Gastroesophageal sphincter (tissue), 4 donors: ENCODE results near the gene MMP14. TPM values are rescaled to one million over a fixed set of nuclear protein-coding genes. Genes with fewer than 3 reads are reported as not detected.
"Not testable (repeated sequence)": the region's sequence is repeated elsewhere in the genome, so short reads cannot be mapped to it uniquely, and the experiment has no call there.

Experiments used
- ATAC-seq: fragments of 150-250 bp; one replicate; pipeline ENCODE4 v1.9.1; 2016; ENCODE audit warnings: mild to moderate bottlenecking, moderate library complexity
- H3K27ac ChIP-seq, 4 donors: fragments of 200-600 bp; sonication (generic) in 3 of 4; 1 replicate in 3 of 4; 2 replicates in 1 of 4; pipeline ENCODE4 v1.5.1; 2016 to 2019
- H3K27me3 ChIP-seq: fragments of 200-600 bp; sonication (generic); one replicate; pipeline ENCODE4 v1.5.1; 2019
- H3K36me3 ChIP-seq, 2 donors: fragments of 200-600 bp; sonication (generic); one replicate each; pipeline ENCODE4 v1.5.1; 2019; ENCODE audit warnings: control low read depth in 1 of 2
- H3K4me1 ChIP-seq, 3 donors: fragments of 200-600 bp; sonication (generic); 1 replicate in 2 of 3; 2 replicates in 1 of 3; pipeline ENCODE4 v1.5.1; 2016 to 2019; ENCODE audit warnings: control low read depth in 2 of 3
- H3K4me3 ChIP-seq, 2 donors: fragments of 200-600 bp; sonication (generic); one replicate each; pipeline ENCODE4 v1.5.1; 2019; ENCODE audit warnings: mild to moderate bottlenecking in 1 of 2, moderate library complexity in 1 of 2
- H3K9me3 ChIP-seq, 3 donors: fragments of 200-600 bp; sonication (generic); one replicate each; pipeline ENCODE4 v1.5.1; 2017 to 2019; ENCODE audit warnings: control low read depth in 2 of 3
- CTCF ChIP-seq, 4 experiments: fragments of 200-600 bp in 2 of 4; fragments of 450-650 bp in 2 of 4; sonication (generic) in 1 of 4; IDR thresholded peaks; one replicate each; pipeline ENCODE4 v1.5.1; 2017 to 2019; ENCODE audit warnings: antibody characterized with exemption in 4 of 4, mild to moderate bottlenecking in 2 of 4, moderate library complexity in 2 of 4
- EP300 ChIP-seq: sonication (generic); formaldehyde crosslinking; IDR thresholded peaks from one replicate; pipeline ENCODE4 v1.6.1; 2017; ENCODE audit warnings: antibody characterized with exemption, mild to moderate bottlenecking
- POLR2A ChIP-seq, 2 donors: fragments of 450-650 bp; IDR thresholded peaks; one replicate each; pipeline ENCODE4 v1.6.1; 2017; ENCODE audit warnings: antibody characterized with exemption in 2 of 2, mild to moderate bottlenecking in 2 of 2, moderate library complexity in 1 of 2
- POLR2AphosphoS5 ChIP-seq: sonication (generic); formaldehyde crosslinking; IDR thresholded peaks from one replicate; pipeline ENCODE4 v1.6.1; 2017; ENCODE audit warnings: antibody characterized with exemption
- WGBS, 2 donors: methylation state at CpG; one replicate each; pipeline ENCODE4 v1.1.5; 2018; ENCODE audit warnings: low coverage in 1 of 2; 5-methylcytosine and 5-hydroxymethylcytosine counted together
- total RNA-seq, 4 donors: library from RNA; depleted of rRNA; stranded (reverse); fragments of >200 nt; gene quantifications; one replicate each; pipeline ENCODE4 v1.1.0, GENCODE V29; 2016

The MMP14 gene
- total RNA-seq, 4 donors from 2014 or later = 114 to 127 (median 123) TPM

GRCh38 chr14:22824711-22825359, 11.6 kb upstream of the MMP14 start:
- Histone ChIP-seq H3K27me3 (no peaks in the 10 kb centered on the region), H3K27ac (peak overlapping the region in 1 of 4 donors; percentile 20), H3K4me3 (no peak overlapping the region), H3K4me1 (peaks cover 0 to 35% (median 15%) of the 10 kb centered on the region in 3 donors), H3K36me3 (no peaks in the 10 kb centered on the region), H3K9me3 (no peaks in the 10 kb centered on the region)
- ATAC-seq = no peak
- TF ChIP-seq POLR2AphosphoS5 (no peak), POLR2A (IDR thresholded peaks at IDR 0.05) (no peak), CTCF (IDR thresholded peaks at IDR 0.05) (no peak), EP300 (no peak)
- 0 to 47% methylated on average over 1 to 8 of the region's 8 CpGs for WGBS, 2 donors

- 76 to 78% methylated on average over 4 to 12 of the region's 12 CpGs for WGBS, 2 donors
- H3K4me3 ChIP-seq = peak overlapping the region; percentile 76 to 84
- peak overlapping the region in 3 of 4 donors; percentile 83 to 84 (median 83) for H3K27ac ChIP-seq
- H3K27me3 ChIP-seq, H3K9me3 ChIP-seq: not testable (repeated sequence)
- ATAC-seq = peak; percentile 2
- H3K36me3 ChIP-seq = peaks cover 0 to 11% of the 10 kb centered on the region in 2 donors
- peaks cover 0 to 26% (median 5%) of the 10 kb centered on the region in 3 donors for H3K4me1 ChIP-seq
Measured at GRCh38 chr14:22829076-22829660, 7.2 kb upstream of the MMP14 start.

GRCh38 chr14:22829661-22830442, 6.5 kb upstream of the MMP14 start, which contains the start of gene MRPL52:
Gene MRPL52 (plus strand): TSS chr14:22829887. CDS start chr14:22829913, 26 bp downstream.
- H3K9me3 ChIP-seq = no peaks in the 10 kb centered on the region
- H3K27ac ChIP-seq = peak within 1 kb of the TSS; percentile 12 to 84 (median 83)
- ATAC-seq = peak; percentile 96
- peaks cover 0 to 18% of the 10 kb centered on the region in 2 donors for H3K36me3 ChIP-seq
- H3K27me3 ChIP-seq = no peaks in the 10 kb centered on the region
- TF ChIP-seq CTCF (IDR thresholded peaks at IDR 0.05) (peak in 1 of 4 experiments; percentile 21), POLR2A (IDR thresholded peaks at IDR 0.05) (peak in 1 of 2 donors; percentile 19), EP300 (no peak), POLR2AphosphoS5 (no peak)
- H3K4me3 ChIP-seq = peak within 1 kb of the TSS; percentile 76 to 84
- WGBS, 2 donors = 0 to 5% methylated on average over 4 to 14 of the region's 41 CpGs
- peaks cover 0 to 19% (median 5%) of the 10 kb centered on the region in 3 donors for H3K4me1 ChIP-seq

- H3K36me3 ChIP-seq = peaks cover 0 to 22% of the 10 kb centered on the region in 2 donors
- TF ChIP-seq CTCF (IDR thresholded peaks at IDR 0.05) = no peak
- TF ChIP-seq EP300 = no peak
- TF ChIP-seq POLR2AphosphoS5 = no peak
- TF ChIP-seq POLR2A (IDR thresholded peaks at IDR 0.05) = no peak
- WGBS, 2 donors = 18% methylated on average over 3 of the region's 3 CpGs; no CpG with 5 or more reads in 1 of the 2 donors
- H3K27ac ChIP-seq = peak overlapping the region in 2 of 4 donors; percentile 83 to 84
- ATAC-seq = no peak
- no peaks in the 10 kb centered on the region for H3K9me3 ChIP-seq
- H3K4me3 ChIP-seq = peak overlapping the region; percentile 76 to 84
- H3K27me3 ChIP-seq = no peaks in the 10 kb centered on the region
- peaks cover 0 to 17% (median 5%) of the 10 kb centered on the region in 3 donors for H3K4me1 ChIP-seq
Measured at GRCh38 chr14:22830443-22831010, 5.9 kb upstream of the MMP14 start.

GRCh38 chr14:22835505-22835904, 880 bp upstream of the MMP14 start:
- Histone ChIP-seq H3K27ac (peak overlapping the region in 3 of 4 donors; percentile 96 to 99 (median 99)), H3K4me3 (no peak overlapping the region), H3K27me3 (no peaks in the 10 kb centered on the region), H3K36me3 (peaks cover 0 to 22% of the 10 kb centered on the region in 2 donors), H3K9me3 (no peaks in the 10 kb centered on the region), H3K4me1 (peaks cover 0 to 47% (median 19%) of the 10 kb centered on the region in 3 donors)
- TF ChIP-seq EP300 (no peak), CTCF (IDR thresholded peaks at IDR 0.05) (no peak), POLR2A (IDR thresholded peaks at IDR 0.05) (no peak), POLR2AphosphoS5 (no peak)
- no peak for ATAC-seq
- 53 to 69% methylated on average over 3 of the region's 3 CpGs for WGBS, 2 donors
